ENCODE measurements around the gene VWA8.

DNA sequence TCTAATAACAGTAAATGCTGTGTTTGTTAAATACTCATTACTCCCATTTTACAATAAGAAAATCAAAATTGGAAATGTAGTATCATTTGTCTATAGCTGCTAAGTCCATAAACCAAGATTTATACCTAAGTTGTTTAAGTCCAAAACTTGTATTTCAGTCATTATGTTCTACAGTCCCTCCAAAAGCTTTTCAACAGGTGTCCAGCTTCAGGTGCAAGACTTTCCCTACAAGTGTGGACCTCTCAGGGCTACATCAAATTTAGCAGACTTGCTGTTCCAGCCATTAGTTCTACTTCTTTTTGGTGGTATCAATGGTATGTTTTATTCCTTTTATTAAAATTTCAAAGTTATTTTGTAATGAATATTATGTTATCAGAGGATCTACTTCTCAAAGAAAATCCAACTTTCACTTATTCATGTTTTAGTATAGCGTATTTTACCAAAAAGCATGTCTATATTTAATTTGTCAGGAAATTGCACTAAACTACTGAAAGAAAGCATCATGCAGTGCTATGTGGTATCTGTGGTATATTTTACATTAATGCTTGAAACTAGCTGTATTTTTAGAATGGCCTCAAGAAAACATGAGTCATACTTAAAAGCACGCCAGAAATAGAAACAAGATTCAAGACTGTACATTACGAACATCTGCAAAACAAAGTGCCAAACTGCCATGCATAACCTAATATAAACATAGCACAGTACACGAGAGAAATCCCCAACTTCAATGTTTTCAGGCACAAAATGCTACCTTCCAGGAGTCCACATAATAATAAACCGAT lies 44.5 kb downstream of the VWA8 start:
- TF ChIP-seq, protein P1, sequence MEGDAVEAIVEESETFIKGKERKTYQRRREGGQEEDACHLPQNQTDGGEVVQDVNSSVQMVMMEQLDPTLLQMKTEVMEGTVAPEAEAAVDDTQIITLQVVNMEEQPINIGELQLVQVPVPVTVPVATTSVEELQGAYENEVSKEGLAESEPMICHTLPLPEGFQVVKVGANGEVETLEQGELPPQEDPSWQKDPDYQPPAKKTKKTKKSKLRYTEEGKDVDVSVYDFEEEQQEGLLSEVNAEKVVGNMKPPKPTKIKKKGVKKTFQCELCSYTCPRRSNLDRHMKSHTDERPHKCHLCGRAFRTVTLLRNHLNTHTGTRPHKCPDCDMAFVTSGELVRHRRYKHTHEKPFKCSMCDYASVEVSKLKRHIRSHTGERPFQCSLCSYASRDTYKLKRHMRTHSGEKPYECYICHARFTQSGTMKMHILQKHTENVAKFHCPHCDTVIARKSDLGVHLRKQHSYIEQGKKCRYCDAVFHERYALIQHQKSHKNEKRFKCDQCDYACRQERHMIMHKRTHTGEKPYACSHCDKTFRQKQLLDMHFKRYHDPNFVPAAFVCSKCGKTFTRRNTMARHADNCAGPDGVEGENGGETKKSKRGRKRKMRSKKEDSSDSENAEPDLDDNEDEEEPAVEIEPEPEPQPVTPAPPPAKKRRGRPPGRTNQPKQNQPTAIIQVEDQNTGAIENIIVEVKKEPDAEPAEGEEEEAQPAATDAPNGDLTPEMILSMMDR (IDR thresholded peaks at IDR 0.05): no peak
- TF ChIP-seq POLR2A (IDR thresholded peaks at IDR 0.05): no peak

Data from thyroid gland (tissue), 4 donors.